HG03571 (cell line): ENCODE data around the gene ZNF440.

Source experiments
- ATAC-seq: cut with Tn5 transposase; IDR thresholded peaks from one replicate; pipeline ENCODE4 v1.9.1; 2021; ENCODE audit not compliant: unreplicated experiment

Gene ZNF440

DNA sequence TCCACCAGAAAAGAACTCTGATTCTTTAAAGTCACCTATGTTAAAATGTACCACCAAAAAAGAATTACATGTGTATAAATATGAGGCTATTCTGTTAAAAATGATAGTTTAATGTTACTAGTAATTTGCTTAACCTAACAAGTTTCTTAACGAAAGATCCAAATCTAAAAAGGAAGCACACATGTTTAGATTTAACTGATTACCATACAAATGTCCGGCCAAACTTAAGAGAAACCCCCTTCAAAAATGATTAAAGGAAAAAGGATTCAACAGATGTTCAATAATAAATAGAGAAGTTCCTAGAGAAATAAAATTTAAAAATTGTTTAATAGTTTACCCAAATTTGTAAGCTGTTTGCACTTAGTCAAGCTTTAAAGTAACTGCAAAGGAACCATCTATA is 68.5 kb downstream of the ZNF440 start:
- ATAC-seq: no peak
